SK-N-SH treated with all-trans-retinoic acid at 6 μM for 48 hours (cell line): ENCODE data around the gene LRIT2.

Source experiments
- ATAC-seq: fragments of 200-7000 bp; cut with Tn5 transposase; 3 replicates; pipeline ENCODE4 v1.9.1; 2020; ENCODE audit warnings: mild to moderate bottlenecking, moderate library complexity
- ARNTL ChIP-seq: fragments of 450-650 bp; formaldehyde crosslinking; IDR thresholded peaks from 2 replicates; pipeline ENCODE4 v1.5.0; 2020; ENCODE audit warnings: low read depth, mild to moderate bottlenecking, moderate library complexity, borderline replicate concordance
- BACH2 ChIP-seq: fragments of 250-450 bp; sonication (Bioruptor Pico); IDR thresholded peaks from 2 replicates; pipeline ENCODE4 v1.9.0; 2021; ENCODE audit warnings: mild to moderate bottlenecking, borderline replicate concordance
- CREB5 ChIP-seq: fragments of 250-450 bp; sonication (Bioruptor Pico); IDR thresholded peaks from 2 replicates; pipeline ENCODE4 v1.5.1; 2020; ENCODE audit warnings: low read depth, mild to moderate bottlenecking, moderate library complexity
- CSRNP3 ChIP-seq: fragments of 250-450 bp; sonication (Bioruptor Pico); IDR thresholded peaks from 2 replicates; pipeline ENCODE4 v1.5.1; 2021; ENCODE audit warnings: mild to moderate bottlenecking, moderate library complexity
- ESRRG ChIP-seq: fragments of 250-450 bp; sonication (Bioruptor Pico); IDR thresholded peaks from 2 replicates; pipeline ENCODE4 v1.6.1; 2021; ENCODE audit warnings: mild to moderate bottlenecking
- GLIS3 ChIP-seq: fragments of 250-450 bp; sonication (Bioruptor Pico); IDR thresholded peaks from 2 replicates; pipeline ENCODE4 v1.5.0; 2020; ENCODE audit warnings: mild to moderate bottlenecking, moderate library complexity
- ISL1 ChIP-seq: fragments of 250-450 bp; sonication (Bioruptor Pico); IDR thresholded peaks from 2 replicates; pipeline ENCODE4 v2.1.2; 2022; ENCODE audit warnings: mild to moderate bottlenecking, moderate library complexity
- OSR1 ChIP-seq: fragments of 250-450 bp; sonication (Bioruptor Pico); IDR thresholded peaks from 2 replicates; pipeline ENCODE4 v1.8.0; 2022; ENCODE audit warnings: moderate library complexity, mild to moderate bottlenecking, inconsistent platforms
- PATZ1 ChIP-seq: fragments of 250-450 bp; sonication (Bioruptor Pico); IDR thresholded peaks from 2 replicates; pipeline ENCODE4 v1.8.0; 2020; ENCODE audit warnings: mild to moderate bottlenecking, moderate library complexity, borderline replicate concordance
- POU6F1 ChIP-seq: fragments of 250-450 bp; sonication (Bioruptor Pico); IDR thresholded peaks from 2 replicates; pipeline ENCODE4 v1.8.0; 2021; ENCODE audit warnings: low read depth, mild to moderate bottlenecking, moderate library complexity, borderline replicate concordance
- PPARA ChIP-seq: fragments of 250-450 bp; sonication (Bioruptor Pico); IDR thresholded peaks from 2 replicates; pipeline ENCODE4 v1.5.0; 2020; ENCODE audit warnings: mild to moderate bottlenecking, borderline replicate concordance
- RARB ChIP-seq: fragments of 250-450 bp; sonication (Bioruptor Pico); IDR thresholded peaks from 2 replicates; pipeline ENCODE4 v1.8.0; 2021; ENCODE audit warnings: mild to moderate bottlenecking, moderate library complexity
- SNAI2 ChIP-seq: fragments of 250-450 bp; sonication (Bioruptor Pico); IDR thresholded peaks from 2 replicates; pipeline ENCODE4 v1.5.0; 2020; ENCODE audit warnings: mild to moderate bottlenecking, moderate library complexity
- TCF4 ChIP-seq: fragments of 250-450 bp; sonication (Bioruptor Pico); IDR thresholded peaks from 2 replicates; pipeline ENCODE4 v1.8.0; 2021; ENCODE audit warnings: mild to moderate bottlenecking, moderate library complexity, borderline replicate concordance
- TOX ChIP-seq: fragments of 250-450 bp; sonication (Bioruptor Pico); IDR thresholded peaks from 2 replicates; pipeline ENCODE4 v1.8.0; 2021; ENCODE audit warnings: mild to moderate bottlenecking, moderate library complexity, borderline replicate concordance
- TSHZ2 ChIP-seq: fragments of 250-450 bp; sonication (Bioruptor Pico); IDR thresholded peaks from 2 replicates; pipeline ENCODE4 v1.5.0; 2020; ENCODE audit warnings: mild to moderate bottlenecking, moderate library complexity
- ZC3H10 ChIP-seq: fragments of 250-450 bp; sonication (Bioruptor Pico); IDR thresholded peaks from 2 replicates; pipeline ENCODE4 v1.5.1; 2021; ENCODE audit warnings: mild to moderate bottlenecking, moderate library complexity
- ZFP30 ChIP-seq: fragments of 450-650 bp; formaldehyde crosslinking; IDR thresholded peaks from 2 replicates; pipeline ENCODE4 v1.5.0; 2022; ENCODE audit warnings: mild to moderate bottlenecking, moderate library complexity
- ZNF565 ChIP-seq: fragments of 450-650 bp; formaldehyde crosslinking; conservative IDR thresholded peaks from 2 replicates; pipeline ENCODE4 v1.5.0; 2020; ENCODE audit warnings: low read depth, mild to moderate bottlenecking, moderate library complexity
- ZNF70 ChIP-seq: fragments of 450-650 bp; formaldehyde crosslinking; IDR thresholded peaks from 2 replicates; pipeline ENCODE4 v1.5.0; 2020; ENCODE audit warnings: mild to moderate bottlenecking, moderate library complexity
- ZNF8 ChIP-seq: fragments of 450-650 bp; formaldehyde crosslinking; IDR thresholded peaks from 2 replicates; pipeline ENCODE4 v1.5.0; 2020; ENCODE audit warnings: mild to moderate bottlenecking, moderate library complexity

The LRIT2 gene

GRCh38 chr10:84227810-84228209, 2.5 kb upstream of the LRIT2 start:
- no peak for ATAC-seq
- TF ChIP-seq GLIS3 (no peak), ZFP30 (CRISPR knock-in tag) (no peak), ZNF565 (CRISPR knock-in tag) (no peak)

GRCh38 chr10:84226616-84227015, 1.3 kb upstream of the LRIT2 start:
- TF ChIP-seq TCF4 (no peak), CREB5 (no peak), ESRRG (CRISPR knock-in tag) (no peak), TSHZ2 (CRISPR knock-in tag) (no peak), CSRNP3 (CRISPR knock-in tag) (no peak), ZFP30 (CRISPR knock-in tag) (no peak), ZC3H10 (CRISPR knock-in tag) (no peak), RARB (CRISPR knock-in tag) (no peak), PPARA (CRISPR knock-in tag) (no peak), ZNF8 (CRISPR knock-in tag) (no peak), ISL1 (CRISPR knock-in tag) (no peak), BACH2 (no peak), TOX (CRISPR knock-in tag) (no peak)
- TF ChIP-seq, all 23 proteins: peak for 0
- no peak for ATAC-seq

GRCh38 chr10:84224411-84225028, 824 bp downstream of the LRIT2 start:
- no peak for ATAC-seq
- TF ChIP-seq CSRNP3 (CRISPR knock-in tag) (no peak), PATZ1 (no peak), ZNF70 (CRISPR knock-in tag) (no peak), POU6F1 (CRISPR knock-in tag) (no peak), ESRRG (CRISPR knock-in tag) (no peak), TCF4 (no peak), ARNTL (CRISPR knock-in tag) (no peak), SNAI2 (CRISPR knock-in tag) (no peak), GLIS3 (no peak), ISL1 (CRISPR knock-in tag) (no peak), OSR1 (no peak), TSHZ2 (CRISPR knock-in tag) (no peak)
